ENCODE measurements around the gene BTC.
"Not testable (repeated sequence)": the region's sequence is repeated elsewhere in the genome, so short reads cannot be mapped to it uniquely, and the experiment has no call there.

BTC gene

GRCh38 chr4:74757136-74757535 is 37.2 kb downstream of the BTC start:
- DNase-seq = no peak

- DNase-seq = no peak
These were observed 38.8 kb downstream of the BTC start for GRCh38 chr4:74755486-74755885.

- DNase-seq = no peak
These were observed 40.1 kb downstream of the BTC start for GRCh38 chr4:74754218-74754617.

GRCh38 chr4:74752798-74753197 is 41.5 kb downstream of the BTC start:
- no peak for DNase-seq

GRCh38 chr4:74751856-74752255 is 42.5 kb downstream of the BTC start:
- no peak for DNase-seq

- DNase-seq = no peak
These were observed 43.1 kb downstream of the BTC start for GRCh38 chr4:74751247-74751646.

- DNase-seq = no peak
These were observed 52.1 kb downstream of the BTC start for GRCh38 chr4:74742185-74742584.

- DNase-seq = no peak
These were observed 55.7 kb downstream of the BTC start for GRCh38 chr4:74738464-74739143.

- no peak for DNase-seq
These were observed 59.3 kb downstream of the BTC start for GRCh38 chr4:74734995-74735394.

- no peak for DNase-seq
These were observed 60.6 kb downstream of the BTC start for GRCh38 chr4:74733756-74734155.

GRCh38 chr4:74724979-74725378 is 69.3 kb downstream of the BTC start:
- DNase-seq = no peak

GRCh38 chr4:74716436-74716765 is 77.9 kb downstream of the BTC start:
- no peak for DNase-seq

- peak; percentile 27 for DNase-seq
These were observed 78.5 kb downstream of the BTC start for GRCh38 chr4:74715706-74716435.

- DNase-seq = no peak
These were observed 79.7 kb downstream of the BTC start for GRCh38 chr4:74714611-74715130.

- not testable (repeated sequence) for DNase-seq
These were observed 86.2 kb downstream of the BTC start for GRCh38 chr4:74708135-74708534.

Data from DMS79 (cell line).